C1 segment of cervical spinal cord (tissue), 14 donors: ENCODE measurements around the gene CTNNA2.
"Not testable (repeated sequence)": the region's sequence is repeated elsewhere in the genome, so short reads cannot be mapped to it uniquely, and the experiment has no call there.

Source experiments
- DNase-seq, 14 donors: peaks; one replicate each; lab custom pipeline; 2025; lab: John Stamatoyannopoulos, UW

The CTNNA2 gene

GRCh38 chr2:80071941-80072340 is 559.1 kb downstream of the CTNNA2 start:
- DNase-seq: no peak

- peak in 10 of 14 donors; percentile 3 to 33 (median 11) for DNase-seq
These were observed 560.3 kb downstream of the CTNNA2 start for GRCh38 chr2:80073134-80073561.

DNA sequence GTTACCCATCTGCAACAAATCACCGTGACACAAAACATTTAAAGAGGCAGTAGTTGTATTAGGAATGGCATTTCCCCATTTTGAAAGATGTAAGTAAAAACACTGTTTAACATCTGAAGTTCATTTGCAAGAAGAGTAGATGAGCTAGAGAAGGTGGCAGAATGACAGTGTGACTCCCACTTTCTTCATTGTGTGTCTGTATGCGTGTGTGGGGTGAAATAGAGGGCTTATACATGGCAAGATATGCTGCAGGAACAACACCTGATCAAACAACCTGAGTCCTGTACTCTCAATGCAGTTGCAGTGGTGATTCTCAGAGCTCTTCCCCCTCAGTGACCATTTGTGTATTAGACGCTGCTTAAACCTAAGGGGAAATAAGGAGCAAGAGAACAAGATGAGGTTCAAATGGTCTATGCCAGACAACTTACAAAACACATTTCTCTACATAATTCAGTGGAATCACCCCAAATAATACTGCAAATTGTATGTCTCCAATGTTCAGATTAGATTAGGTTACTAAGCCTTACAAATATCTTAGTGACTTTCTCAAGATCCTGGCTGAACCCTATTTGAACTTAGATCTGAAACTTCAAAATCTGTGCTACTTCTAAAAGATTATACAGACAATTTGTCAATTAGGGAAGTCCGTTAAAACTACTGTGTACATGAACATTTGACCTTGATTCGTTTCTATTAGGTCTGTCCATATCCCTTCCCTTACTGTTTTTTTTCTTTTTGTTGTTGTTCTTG is 561.6 kb downstream of the CTNNA2 start:
- no peak for DNase-seq

- no peak for DNase-seq
These were observed 562.9 kb downstream of the CTNNA2 start for GRCh38 chr2:80075719-80076118.

DNA sequence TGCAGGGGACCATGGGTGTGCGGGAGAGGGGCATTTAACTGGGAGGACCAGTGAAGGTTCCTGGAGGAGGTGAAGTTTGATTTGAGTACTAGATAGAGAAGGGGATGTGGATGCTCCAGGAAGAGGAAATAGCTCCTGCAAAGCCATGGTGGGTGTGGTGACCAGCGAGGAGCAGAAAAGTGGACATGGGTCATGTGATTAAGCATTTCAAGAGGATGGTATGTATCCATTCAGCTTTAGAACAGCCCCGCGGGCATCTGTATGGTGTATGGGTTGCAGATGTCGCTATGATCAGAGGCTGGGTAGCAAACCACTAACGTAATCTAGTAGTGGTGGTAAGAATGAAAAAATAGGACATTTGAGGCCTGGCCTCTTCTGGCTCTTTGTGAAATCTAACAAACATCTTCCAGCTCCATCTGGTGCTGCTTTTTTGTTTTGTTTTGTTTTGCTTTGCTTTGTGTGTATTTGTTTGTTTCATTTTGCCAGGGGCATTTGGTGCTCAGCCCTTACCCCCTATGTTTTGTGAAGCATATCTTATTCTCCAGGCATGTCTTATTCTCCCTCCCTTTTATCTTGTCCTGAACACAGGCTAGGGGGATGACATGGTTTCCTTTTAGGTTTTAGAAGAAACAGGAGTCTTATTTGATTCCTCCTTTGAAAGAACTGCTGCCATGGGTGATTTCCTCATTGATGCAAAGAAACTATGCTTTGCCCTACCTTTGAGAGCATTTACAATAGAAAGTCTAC is 565.6 kb downstream of the CTNNA2 start:
- DNase-seq: no peak

- no peak for DNase-seq
These were observed 568.1 kb downstream of the CTNNA2 start for GRCh38 chr2:80080957-80081356.

DNA sequence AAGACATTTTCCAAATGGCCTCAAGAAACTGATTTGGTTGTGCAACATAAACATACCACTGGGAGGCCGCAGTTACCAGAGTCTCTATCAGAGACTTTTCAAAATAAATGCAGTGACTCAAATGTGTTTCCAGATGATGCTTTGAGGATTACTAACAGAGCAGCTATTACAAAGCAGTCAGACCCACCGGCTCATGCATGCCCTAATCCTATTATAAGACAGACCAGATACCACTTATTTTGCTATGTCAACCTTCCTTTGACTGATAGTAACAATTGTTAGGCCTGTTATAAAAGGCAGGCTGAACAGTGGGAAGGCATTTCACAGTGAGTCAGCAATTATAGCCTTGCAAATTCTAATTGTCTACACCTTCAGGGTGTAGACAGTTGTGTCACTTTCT is 574.0 kb downstream of the CTNNA2 start:
- no peak for DNase-seq

DNA sequence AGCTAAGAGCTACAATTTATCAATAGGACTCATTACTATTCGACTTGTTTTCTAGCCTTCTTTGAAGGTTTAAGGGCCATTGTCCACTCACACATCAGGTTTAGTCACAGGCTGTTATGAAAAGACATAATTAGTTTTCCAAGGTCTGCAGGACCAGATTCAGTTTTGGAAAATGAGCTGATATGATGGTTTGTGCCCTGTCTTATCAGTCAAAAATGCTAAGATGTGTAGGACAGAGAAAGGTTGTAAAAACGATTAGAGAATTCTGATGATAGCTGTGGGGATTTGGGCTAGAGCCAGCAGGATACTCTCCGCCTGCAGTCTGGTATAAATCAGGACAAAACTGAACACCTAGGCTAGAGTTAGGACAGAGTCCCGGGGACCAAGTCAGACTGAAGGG is 578.4 kb downstream of the CTNNA2 start:
- DNase-seq: no peak

DNA sequence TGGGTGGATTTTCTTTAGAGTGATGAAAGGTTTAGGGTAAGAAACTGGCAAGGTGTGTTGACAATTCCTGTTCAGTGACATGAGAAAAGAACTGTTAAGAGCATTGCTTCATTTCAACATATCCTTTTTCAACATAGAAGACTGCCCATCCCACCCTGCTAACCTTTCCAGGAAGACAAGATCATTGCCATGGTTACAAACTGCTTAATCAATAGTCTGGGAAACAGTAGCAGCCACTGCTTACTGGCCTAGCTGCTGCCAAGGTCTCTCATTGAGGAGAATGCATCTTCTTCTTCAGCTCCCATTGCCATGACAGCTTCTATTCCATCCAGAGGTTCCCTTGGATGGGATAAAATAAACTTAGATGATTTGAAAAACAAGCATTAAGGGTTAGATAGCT is 579.6 kb downstream of the CTNNA2 start:
- DNase-seq: no peak

- DNase-seq: not testable (repeated sequence)
These were observed 585.7 kb downstream of the CTNNA2 start for GRCh38 chr2:80098503-80098902.

DNA sequence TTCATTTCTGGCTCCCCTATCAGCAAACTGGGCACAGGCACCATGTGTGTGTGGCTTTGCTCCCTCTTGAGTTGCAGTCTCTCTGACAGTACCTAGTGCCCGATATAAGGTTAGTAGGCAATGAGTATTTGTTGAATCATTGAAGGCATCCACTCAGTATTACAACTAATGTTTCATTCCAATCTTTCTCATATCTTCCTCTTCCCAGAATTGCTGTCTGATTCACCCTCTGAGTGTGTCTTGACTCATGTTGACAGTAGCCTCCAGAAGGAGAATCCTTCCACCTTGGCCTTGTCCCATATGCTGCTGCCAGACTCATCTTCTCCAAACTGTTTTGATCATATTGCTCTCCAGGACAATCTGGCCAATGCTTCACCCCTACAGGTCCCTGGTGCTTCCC is 589.2 kb downstream of the CTNNA2 start:
- no peak for DNase-seq

DNA sequence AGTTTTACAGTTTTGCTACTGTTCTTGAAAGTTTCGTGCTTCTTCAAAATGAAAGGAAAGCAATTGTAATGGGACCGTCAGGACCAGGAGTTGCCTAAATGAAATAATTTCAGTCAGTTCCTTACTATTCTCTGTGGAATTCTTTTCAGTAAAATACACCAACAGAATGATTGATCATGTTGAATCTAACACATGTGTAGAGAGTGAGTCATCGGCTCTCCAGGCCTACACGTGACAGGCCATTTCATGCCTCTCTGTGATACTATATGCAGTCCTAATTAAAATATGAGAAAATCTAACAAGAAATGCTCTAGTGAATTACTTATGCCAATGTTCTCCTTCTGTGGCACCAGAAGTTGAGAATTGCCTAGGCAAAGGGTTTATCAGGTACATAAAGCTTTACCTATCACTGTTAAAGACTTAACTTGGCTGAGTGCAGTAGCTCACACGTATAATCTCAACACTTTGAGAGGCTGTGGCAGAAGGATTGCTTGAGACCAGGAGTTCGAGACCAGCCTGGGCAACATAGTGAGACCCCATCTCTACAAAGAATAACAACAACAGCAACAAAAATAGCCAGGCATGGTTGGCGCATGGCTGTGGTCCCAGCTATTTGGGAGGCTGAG is 592.3 kb downstream of the CTNNA2 start:
- DNase-seq: no peak

DNA sequence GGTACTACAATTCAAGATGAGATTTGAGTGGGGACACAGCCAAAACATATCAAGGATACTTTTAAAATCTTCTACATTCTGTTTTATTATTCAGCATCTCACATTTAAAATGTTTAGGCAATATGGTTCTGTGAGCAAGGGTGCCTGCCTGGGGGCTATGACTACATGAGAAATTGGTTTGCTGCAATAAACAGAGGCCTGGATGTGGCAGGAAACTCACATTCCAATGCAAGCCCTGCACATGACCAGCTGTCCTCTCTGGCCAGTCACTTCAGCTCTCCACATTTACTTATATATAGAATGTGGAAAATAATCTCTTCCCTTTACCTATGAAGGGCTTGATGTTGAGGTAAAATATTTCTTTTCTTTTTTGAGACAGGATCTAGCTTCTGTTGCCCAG is 598.3 kb downstream of the CTNNA2 start:
- DNase-seq: no peak

DNA sequence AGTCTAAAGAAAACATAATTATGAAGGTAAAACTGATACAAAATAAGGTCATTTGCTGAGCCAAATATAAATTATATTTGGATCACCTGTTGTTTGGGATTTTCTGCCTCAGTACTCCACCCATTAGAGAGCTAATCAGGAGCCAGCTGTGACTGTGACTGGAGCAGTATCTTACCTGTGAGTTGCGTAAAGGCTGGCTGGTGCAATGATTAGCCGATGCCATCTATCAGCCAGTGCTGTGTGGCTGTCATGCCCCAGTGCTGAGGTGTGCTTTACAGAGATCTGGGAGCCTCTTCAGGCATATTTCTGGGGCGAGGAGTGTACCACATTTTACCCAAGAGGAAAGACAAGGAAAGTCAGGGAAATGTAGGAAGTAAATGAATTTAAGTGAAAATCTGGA is 599.9 kb downstream of the CTNNA2 start:
- no peak for DNase-seq

DNA sequence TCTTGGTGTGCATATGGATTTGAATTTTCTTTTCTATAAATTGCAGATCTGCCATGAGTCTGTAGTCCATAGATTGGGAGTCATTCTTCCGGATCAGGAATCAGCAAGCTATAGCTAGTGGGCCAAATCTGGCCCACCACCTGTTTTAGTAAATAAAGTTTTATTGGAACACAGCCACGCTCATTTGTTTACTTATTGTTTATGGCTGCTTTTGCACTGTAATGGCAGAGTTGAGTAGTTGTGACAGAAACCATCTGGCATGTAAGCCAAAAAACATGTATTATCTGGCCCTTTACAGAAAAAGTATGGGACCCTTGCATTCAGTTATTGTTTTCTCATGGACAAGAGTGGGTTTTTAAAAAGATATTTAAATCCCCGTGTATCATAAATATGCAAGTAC is 600.5 kb downstream of the CTNNA2 start:
- DNase-seq: no peak

DNA sequence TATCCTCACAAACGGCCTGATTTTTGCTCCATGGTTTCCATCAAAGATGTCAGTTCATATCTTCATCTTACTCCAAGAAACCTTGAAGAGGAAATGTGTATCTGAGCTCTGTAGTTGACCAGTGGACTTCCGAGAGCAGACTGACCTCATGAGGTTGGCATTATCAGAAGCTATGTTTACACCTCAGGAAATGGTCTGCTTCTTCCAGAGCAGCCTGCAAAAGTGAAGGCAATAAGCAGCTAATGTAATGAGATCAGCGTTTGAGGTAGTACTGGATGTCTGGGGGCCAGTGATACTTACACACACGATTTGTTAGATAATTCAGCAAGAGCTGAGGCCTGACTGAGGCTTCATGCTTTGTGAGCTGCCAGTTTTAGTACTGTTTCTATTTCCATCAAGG is 602.0 kb downstream of the CTNNA2 start:
- no peak for DNase-seq

GRCh38 chr2:80117401-80117800 is 604.5 kb downstream of the CTNNA2 start:
- no peak for DNase-seq

DNA sequence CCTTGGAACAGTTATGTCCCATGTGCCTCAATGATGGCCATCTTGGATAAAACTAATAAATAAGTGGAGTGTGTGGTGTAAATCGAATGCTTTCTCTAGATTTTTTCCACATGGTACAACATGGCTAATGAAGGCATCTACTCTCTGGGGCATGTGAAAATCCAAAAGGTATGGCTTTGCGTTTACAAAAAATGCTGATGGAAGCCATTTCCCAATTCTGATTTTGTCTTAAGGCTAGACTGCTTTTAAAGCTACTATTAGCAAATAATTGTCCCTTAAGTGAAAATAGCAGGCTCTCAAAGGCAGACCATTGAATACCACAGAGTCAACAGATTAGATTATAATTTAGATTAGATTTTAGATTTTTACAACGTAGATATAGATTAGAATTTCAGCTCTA is 608.0 kb downstream of the CTNNA2 start:
- DNase-seq: no peak

- DNase-seq: no peak
These were observed 609.8 kb downstream of the CTNNA2 start for GRCh38 chr2:80122675-80123074.

- DNase-seq: no peak
These were observed 613.8 kb downstream of the CTNNA2 start for GRCh38 chr2:80126596-80127189.

DNA sequence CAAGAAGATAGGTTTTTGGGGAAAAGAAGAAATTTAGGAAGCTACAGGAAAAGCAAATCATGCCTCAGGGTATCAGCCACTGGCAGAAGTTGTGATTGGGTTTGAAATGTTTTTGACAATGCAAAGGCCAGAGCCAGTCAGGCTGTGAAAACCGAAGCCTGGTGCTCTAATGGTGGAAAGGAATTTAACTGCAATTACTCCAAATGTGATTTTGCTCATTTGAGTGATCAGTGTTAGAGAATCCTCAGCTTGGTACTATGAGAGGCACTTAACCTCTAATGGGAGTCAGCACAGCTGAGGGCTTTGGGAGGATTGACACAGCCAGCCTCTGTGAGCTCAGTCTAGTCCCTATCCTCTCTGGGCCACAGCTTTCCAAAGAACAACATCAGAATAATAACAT is 615.2 kb downstream of the CTNNA2 start:
- no peak for DNase-seq

DNA sequence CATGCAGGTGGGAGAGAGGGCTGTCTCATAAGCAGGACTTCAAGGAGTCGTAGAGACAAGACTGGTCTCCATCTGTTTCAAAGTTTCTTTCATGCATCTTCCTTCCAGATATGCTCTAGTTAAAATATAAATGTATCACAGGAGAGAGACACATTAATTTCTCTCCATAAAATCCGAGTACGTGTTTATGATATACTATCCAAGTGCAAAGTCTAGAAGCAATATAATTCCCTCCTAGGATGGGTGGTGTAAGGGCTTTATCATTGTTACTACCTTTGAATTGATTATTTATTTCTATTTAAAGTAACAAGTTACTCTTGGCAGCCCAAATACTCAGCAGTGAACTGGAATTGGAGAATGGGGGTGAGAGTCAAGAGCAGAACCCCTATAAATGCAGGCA is 619.4 kb downstream of the CTNNA2 start:
- no peak for DNase-seq
